Measurements from ENCODE around the gene CHD9.

Gene CHD9

DNA sequence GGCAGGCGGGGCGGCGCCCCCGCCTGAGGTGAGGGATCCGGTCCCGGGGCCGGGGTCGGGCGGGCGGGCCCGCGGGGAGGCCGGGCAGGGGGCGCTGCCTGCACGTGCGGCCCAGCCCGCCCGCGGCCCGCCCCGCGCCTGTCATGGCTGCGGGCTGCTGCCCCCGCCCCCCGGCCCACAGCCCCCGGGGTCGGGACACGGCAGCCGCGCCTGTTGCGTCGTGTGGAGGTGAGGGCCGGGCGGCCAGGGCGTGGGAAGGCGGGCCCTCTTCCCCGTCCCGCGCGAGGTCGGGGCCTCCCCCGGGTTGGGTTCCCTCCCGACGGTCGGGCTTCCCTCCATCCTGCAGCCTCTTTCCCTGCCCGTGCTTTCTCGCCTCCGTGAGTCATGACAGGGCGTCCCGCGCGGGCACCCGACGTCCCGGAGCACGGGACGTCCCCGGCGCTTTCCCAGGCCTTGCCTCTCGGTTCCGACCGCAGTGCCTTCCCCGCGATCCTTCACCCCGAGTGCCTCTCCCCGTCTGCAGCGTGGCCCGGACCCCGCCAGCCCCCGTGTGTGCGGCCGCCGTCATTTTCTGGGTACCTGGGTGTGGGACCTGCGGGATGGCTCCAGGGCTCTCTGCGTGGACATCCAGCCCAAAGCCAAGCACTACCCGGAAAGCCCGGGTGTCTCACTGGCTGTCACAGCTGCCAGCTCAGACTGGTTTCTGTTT, 76.7 kb downstream of the CHD9 start:
- Mint-ChIP-seq H3K4me3 (peak overlapping the region; percentile 86), H3K27me3 (ENCODE audit: low read depth, poor library complexity) (no peaks in the 10 kb centered on the region), H3K36me3 (ENCODE audit: low read depth) (no peaks in the 10 kb centered on the region), H3K27ac (peak overlapping the region; percentile 69), H3K9me3 (no peaks in the 10 kb centered on the region), H3K4me1 (peaks cover 44% of the 10 kb centered on the region)
- TF ChIP-seq, protein P1, sequence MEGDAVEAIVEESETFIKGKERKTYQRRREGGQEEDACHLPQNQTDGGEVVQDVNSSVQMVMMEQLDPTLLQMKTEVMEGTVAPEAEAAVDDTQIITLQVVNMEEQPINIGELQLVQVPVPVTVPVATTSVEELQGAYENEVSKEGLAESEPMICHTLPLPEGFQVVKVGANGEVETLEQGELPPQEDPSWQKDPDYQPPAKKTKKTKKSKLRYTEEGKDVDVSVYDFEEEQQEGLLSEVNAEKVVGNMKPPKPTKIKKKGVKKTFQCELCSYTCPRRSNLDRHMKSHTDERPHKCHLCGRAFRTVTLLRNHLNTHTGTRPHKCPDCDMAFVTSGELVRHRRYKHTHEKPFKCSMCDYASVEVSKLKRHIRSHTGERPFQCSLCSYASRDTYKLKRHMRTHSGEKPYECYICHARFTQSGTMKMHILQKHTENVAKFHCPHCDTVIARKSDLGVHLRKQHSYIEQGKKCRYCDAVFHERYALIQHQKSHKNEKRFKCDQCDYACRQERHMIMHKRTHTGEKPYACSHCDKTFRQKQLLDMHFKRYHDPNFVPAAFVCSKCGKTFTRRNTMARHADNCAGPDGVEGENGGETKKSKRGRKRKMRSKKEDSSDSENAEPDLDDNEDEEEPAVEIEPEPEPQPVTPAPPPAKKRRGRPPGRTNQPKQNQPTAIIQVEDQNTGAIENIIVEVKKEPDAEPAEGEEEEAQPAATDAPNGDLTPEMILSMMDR (IDR thresholded peaks at IDR 0.05) = no peak
- DNase-seq = peak; percentile 65

DNA sequence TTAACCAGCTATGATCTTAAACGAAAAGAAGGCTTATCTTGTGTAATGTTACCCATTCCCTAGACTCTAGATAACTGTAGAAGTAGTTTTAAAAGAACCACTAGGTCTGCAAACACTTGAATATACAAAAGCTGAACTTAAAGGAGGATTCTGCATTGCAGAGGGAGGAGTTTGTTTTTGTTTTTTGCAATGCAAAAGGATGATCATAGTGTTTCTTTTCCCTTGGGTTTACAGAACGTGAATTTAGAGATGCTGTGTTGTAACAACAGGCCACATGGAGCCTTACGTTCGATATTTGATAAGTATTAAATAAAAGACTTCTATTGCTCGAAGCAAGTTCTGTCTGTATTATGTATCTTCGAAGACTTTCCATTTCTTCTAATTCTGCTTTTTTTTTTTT, 77.6 kb downstream of the CHD9 start:
- Mint-ChIP-seq H3K9me3 (no peaks in the 10 kb centered on the region), H3K36me3 (ENCODE audit: low read depth) (no peaks in the 10 kb centered on the region), H3K4me3 (peak overlapping the region; percentile 86), H3K27ac (no peak overlapping the region), H3K4me1 (peaks cover 44% of the 10 kb centered on the region), H3K27me3 (ENCODE audit: low read depth, poor library complexity) (no peaks in the 10 kb centered on the region)
- DNase-seq = no peak
- TF ChIP-seq, protein P1 (IDR thresholded peaks at IDR 0.05) = no peak

DNA sequence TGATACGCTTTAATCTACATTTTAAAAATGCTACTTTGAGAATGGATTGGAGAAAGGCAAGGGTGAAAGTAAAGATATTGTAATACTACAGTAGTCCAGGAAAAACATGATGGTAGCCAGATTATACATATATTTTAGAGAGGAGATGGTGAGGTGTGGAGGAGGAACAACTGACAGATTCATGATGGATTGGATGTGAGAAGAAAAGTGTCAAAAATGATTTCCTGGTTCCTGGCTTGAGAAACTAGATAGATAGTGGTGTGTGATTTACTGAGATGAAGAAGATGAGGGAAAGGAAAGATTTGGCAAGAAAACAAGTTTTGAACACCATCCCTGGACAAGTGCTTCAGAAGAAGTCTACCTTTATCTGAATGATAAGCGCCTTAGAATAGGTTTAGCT, 80.5 kb downstream of the CHD9 start:
- no peaks in the 10 kb centered on the region for H3K9me3 Mint-ChIP-seq
- peaks cover 34% of the 10 kb centered on the region for H3K4me1 Mint-ChIP-seq
- H3K27me3 Mint-ChIP-seq (ENCODE audit: low read depth, poor library complexity) = no peaks in the 10 kb centered on the region
- no peak overlapping the region for H3K27ac Mint-ChIP-seq
- TF ChIP-seq, protein P1 (IDR thresholded peaks at IDR 0.05) = no peak
- no peak for DNase-seq
- H3K36me3 Mint-ChIP-seq (ENCODE audit: low read depth) = no peaks in the 10 kb centered on the region
- H3K4me3 Mint-ChIP-seq = no peak overlapping the region

DNA sequence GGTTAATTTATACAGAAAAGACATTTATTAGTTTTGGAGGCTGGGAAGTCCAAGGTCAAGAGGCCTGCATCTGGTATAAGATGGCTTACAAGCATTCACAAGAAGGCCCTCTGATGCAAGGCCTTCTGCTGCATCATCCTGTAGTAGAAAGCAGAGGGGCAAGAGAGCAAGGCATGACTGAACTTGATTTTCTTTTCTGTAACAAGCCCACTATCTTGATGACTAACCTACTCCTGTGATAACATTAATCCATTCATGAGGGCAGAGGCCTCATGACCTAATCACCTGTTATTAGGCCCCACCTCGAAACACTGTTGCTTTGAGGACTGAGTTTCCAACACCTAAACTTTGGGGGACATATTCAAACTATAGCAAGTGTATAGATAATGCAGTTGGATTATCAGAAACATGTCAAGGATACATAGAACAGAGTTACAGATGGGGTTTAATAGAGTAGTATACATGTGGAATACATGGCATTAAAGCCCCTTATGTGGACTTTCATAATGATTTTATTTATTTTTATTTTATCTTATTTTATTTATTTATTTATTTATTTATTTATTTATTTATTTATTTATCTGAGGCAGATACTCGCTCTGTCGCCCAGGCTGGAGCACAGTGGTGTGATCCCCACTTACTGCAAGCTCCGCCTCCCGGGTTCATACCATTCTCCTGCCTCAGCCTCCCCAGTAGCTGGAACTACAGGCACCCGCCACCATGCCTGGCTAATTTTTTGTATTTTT, 88.2 kb downstream of the CHD9 start:
- no peaks in the 10 kb centered on the region for H3K9me3 Mint-ChIP-seq
- no peak for DNase-seq
- H3K27me3 Mint-ChIP-seq (ENCODE audit: low read depth, poor library complexity) = no peaks in the 10 kb centered on the region
- H3K27ac Mint-ChIP-seq = no peak overlapping the region
- TF ChIP-seq, protein P1 (IDR thresholded peaks at IDR 0.05) = no peak
- peaks cover 7% of the 10 kb centered on the region for H3K4me1 Mint-ChIP-seq
- H3K36me3 Mint-ChIP-seq (ENCODE audit: low read depth) = peaks cover 22% of the 10 kb centered on the region
- H3K4me3 Mint-ChIP-seq = no peak overlapping the region

DNA sequence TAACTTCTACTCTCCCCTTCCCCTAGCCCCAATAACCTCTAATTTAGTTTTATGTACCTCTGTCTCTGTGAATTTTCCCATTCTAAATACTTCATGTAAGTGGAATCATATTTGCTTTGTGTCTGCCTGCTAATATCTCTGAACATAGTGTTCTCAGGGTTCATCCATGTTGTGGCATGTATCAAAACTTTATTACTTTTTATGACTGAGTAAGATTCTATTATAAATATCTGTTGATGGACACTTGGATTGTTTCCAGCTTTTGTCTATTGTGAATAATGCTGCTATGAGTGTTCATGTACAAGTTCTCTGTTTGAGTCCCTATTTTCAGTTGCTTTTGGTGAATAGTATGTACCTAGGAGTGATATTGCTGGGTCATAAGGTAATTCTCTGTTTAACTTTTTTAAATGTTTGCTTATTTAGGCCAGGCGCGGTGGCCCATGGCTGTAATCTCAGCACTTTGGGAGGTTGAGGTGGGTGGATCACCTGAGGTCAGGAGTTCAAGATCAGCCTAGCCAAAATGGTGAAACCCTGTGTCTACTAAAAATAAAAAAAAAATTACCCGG, 92.8 kb downstream of the CHD9 start:
- Mint-ChIP-seq H3K4me3 (no peak overlapping the region), H3K4me1 (no peaks in the 10 kb centered on the region), H3K27ac (peak overlapping the region; percentile 24), H3K9me3 (no peaks in the 10 kb centered on the region), H3K36me3 (ENCODE audit: low read depth) (peaks cover 16% of the 10 kb centered on the region), H3K27me3 (ENCODE audit: low read depth, poor library complexity) (no peaks in the 10 kb centered on the region)
- DNase-seq = no peak
- TF ChIP-seq, protein P1 (IDR thresholded peaks at IDR 0.05) = no peak

All from nephron progenitor cell (in vitro differentiated cells).